GM06990 (cell line): Measurements from ENCODE around the gene FAM98C.
"Not testable (repeated sequence)": the region's sequence is repeated elsewhere in the genome, so short reads cannot be mapped to it uniquely, and the experiment has no call there.

Source experiments
- DNase-seq: peaks from one replicate; pipeline ENCODE4 v3.0.0-alpha.2; 2011; ENCODE audit not compliant: insufficient read length; ENCODE audit errors: extremely low read depth
- H3K27me3 ChIP-seq: replicated peaks from 2 replicates; pipeline ENCODE4 v1.6.0; 2011; ENCODE audit warnings: low read length; ENCODE audit not compliant: control insufficient read depth, insufficient read depth
- H3K36me3 ChIP-seq: 2 replicates; pipeline ENCODE4 v1.5.1; 2011; ENCODE audit warnings: low read length; ENCODE audit not compliant: control insufficient read depth, insufficient read depth
- H3K4me3 ChIP-seq: replicated peaks from 2 replicates; pipeline ENCODE4 v1.5.1; 2011; ENCODE audit warnings: low read depth, mild to moderate bottlenecking, control low read depth, low read length
- TF ChIP-seq, protein P1 (sequence below): IDR thresholded peaks from 2 replicates; pipeline ENCODE4 v1.5.1; 2011; ENCODE audit warnings: low read length, control low read depth, mild to moderate bottlenecking, inconsistent platforms; ENCODE audit not compliant: insufficient read depth, poor library complexity, severe bottlenecking

FAM98C gene

DNA sequence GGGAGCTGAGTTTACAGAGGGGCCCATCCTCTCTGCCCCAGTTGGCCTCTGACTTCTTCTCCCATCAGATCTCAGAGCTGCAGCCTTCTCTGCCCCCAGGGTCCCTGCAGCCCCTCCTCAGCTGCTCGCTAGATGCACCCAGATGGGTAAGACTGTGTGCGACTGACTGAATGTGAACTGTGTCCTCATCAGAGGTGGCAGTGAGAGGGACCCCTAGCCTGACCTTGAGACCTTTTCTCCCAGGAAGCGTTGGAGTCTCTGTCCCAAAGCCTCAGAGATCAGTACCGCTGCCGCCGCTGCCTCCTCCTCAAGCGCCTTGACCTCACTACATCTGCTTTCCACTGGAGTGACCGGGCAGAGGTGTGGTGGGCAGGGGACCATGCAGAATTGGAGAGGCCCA is 2.4 kb downstream of the FAM98C start:
- Histone ChIP-seq H3K27me3 (no peaks in the 10 kb centered on the region), H3K36me3 (peaks cover 3% of the 10 kb centered on the region), H3K4me3 (no peak overlapping the region)
- DNase-seq, result no peak
- TF ChIP-seq, protein P1, sequence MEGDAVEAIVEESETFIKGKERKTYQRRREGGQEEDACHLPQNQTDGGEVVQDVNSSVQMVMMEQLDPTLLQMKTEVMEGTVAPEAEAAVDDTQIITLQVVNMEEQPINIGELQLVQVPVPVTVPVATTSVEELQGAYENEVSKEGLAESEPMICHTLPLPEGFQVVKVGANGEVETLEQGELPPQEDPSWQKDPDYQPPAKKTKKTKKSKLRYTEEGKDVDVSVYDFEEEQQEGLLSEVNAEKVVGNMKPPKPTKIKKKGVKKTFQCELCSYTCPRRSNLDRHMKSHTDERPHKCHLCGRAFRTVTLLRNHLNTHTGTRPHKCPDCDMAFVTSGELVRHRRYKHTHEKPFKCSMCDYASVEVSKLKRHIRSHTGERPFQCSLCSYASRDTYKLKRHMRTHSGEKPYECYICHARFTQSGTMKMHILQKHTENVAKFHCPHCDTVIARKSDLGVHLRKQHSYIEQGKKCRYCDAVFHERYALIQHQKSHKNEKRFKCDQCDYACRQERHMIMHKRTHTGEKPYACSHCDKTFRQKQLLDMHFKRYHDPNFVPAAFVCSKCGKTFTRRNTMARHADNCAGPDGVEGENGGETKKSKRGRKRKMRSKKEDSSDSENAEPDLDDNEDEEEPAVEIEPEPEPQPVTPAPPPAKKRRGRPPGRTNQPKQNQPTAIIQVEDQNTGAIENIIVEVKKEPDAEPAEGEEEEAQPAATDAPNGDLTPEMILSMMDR, result no peak

DNA sequence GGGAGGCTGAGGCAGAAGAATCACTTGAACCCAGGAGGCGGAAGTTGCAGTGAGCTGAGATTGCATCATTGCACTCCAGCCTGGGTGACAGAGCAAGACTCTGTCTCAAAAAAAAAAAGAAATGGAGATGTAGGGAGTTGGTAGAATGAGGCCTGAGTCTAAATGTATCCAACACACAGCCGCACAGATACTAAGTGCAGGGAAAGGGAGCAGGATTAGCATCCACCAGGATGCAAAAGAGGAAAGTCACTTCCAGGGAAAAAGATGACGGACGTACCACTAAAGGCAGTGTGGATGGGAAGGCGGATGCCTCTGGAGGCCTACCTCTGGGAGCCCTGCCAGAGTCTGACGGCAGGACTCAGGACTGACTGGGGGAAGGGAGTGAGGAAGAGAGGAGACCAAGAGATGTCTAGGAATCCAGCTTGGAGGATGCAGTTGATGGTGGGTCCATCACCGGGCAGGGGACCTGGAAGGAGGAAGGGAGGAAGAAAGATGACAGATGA is 6.8 kb downstream of the FAM98C start:
- TF ChIP-seq, protein P1, result no peak
- H3K4me3 ChIP-seq, result no peak overlapping the region
- no peak for DNase-seq
- H3K27me3 ChIP-seq, result no peaks in the 10 kb centered on the region
- H3K36me3 ChIP-seq, result peaks cover 3% of the 10 kb centered on the region

DNA sequence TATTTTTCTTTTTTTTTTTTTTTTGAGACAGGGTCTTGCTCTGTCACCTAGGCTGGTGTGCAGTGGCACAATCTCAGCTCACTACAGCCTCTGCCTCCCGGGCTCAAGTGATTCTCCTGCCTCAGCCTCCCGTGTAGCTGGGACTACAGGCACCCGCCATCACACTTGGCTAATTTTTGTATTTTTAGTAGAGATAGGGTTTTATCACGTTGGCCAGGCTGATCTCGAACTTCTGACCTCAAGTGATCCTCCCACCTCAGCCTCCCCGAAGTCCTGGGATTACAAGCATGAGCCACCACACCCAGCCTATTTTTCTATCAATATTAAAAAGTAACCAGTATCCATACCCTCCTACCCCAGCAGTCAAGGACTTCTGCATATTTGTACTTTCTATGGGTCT is 7.5 kb downstream of the FAM98C start:
- not testable (repeated sequence) for DNase-seq, H3K36me3 ChIP-seq, H3K4me3 ChIP-seq, H3K27me3 ChIP-seq

DNA sequence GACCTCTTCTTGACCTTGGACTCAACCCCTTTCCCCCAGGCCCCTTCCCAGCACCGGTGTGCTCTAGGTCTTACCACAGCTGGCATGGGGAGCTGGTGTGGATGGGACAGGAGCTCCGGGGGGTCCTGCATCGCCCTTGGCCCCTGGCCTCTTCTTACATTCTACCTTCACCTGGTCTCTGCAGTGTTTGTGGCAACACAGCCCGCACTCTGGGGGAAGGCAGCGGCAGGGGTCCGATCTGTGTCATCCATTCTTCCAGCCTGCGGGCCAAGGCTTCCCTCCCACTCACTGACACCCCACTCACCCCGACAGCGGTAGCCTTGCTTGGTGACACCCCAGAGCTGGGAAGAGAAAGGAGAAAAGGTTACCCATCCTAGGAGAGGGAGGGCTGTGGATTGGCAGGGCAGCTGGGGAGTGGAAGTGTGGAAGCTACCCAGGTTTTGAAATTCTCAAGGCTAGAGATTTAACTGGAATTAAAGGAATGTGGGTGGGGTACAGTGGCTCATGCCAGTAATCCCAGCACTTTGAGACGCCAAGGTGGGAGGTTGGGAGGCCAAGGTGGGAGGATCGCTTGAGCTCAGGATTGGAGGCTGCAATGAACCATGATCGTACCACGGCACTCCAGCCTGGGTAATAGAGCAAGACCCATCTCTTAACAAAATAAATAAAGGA is 8.3 kb downstream of the FAM98C start:
- TF ChIP-seq, protein P1, result no peak
- no peaks in the 10 kb centered on the region for H3K27me3 ChIP-seq
- peaks cover 3% of the 10 kb centered on the region for H3K36me3 ChIP-seq
- no peak for DNase-seq
- no peak overlapping the region for H3K4me3 ChIP-seq

DNA sequence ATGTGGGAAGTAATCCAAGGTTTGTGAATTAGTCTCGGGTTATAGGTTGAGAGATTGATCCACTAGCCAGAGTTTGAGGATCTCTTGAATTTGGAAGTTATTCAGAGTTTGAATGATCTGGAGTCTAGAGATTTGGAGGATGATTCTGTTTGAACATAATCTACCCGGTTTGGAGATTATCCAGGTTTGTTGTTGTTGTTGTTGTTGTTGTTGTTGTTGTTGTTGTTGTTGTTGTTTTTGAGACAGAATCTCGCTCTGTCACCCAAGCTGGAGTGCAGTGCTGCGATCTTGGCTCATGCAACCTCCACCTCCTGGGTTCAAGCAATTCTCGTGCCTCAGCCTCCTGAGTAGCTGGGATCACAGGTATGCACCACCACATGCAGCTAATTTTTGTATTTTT is 9.0 kb downstream of the FAM98C start:
- not testable (repeated sequence) for H3K27me3 ChIP-seq, H3K36me3 ChIP-seq, DNase-seq, H3K4me3 ChIP-seq

DNA sequence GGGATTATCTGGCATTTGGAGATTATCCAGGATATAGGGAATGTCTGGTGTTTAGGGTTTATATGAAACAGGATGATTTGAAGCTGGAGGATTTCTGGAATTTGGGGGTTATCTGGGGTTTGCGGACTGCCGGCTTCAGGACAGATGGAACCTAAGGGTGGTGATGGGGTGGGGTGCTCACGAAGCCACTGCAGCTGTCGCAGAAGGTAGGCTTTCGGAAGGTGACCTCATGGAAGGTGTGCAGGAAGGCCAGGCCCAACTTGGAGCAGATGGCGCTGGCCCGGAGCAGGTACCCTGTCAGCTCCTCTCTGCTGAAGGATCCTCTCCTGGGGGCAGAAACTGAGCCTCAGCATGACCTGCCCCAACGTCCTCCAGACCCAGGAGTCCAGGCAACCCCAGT is 9.6 kb downstream of the FAM98C start:
- H3K36me3 ChIP-seq, result no peaks in the 10 kb centered on the region
- DNase-seq, result no peak
- no peak overlapping the region for H3K4me3 ChIP-seq
- TF ChIP-seq, protein P1, result no peak
- H3K27me3 ChIP-seq, result no peaks in the 10 kb centered on the region

DNA sequence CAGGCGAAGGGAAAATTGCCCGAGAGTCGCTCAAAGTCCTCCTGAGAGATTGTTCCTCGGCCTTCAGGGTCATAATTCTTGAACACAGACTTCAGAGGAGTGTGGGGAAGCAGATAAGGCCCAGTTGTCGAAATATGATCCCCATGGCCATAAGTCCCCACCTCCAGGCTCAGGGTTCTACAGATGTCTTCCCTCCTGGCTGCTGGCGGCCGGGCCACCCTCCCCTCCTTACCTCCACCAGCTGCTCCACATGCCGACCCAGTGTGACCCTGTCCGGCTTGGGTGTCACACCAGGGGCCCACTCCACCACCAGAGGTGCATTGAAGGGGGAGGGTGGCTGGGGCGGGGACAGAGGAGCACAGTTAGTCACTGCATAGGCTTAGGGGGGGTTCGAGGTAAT is 10.1 kb downstream of the FAM98C start:
- no peak for DNase-seq
- Histone ChIP-seq H3K27me3 (no peaks in the 10 kb centered on the region), H3K36me3 (no peaks in the 10 kb centered on the region), H3K4me3 (no peak overlapping the region)
- TF ChIP-seq, protein P1, result no peak
